OCI-LY1 (cell line): ENCODE data around the gene DCAF16.

ENCODE experiments used
- H2AFZ ChIP-seq: fragments of 200-600 bp; sonication (generic), shearing (Covaris generic); 2 replicates; pipeline ENCODE4 v1.6.0; 2014; ENCODE audit warnings: antibody characterized with exemption, mild to moderate bottlenecking, low read length
- H3F3A ChIP-seq: fragments of 200-600 bp; sonication (generic), shearing (Covaris generic); 2 replicates; pipeline ENCODE4 v1.6.0; 2014; ENCODE audit warnings: mild to moderate bottlenecking, antibody characterized with exemption, low read length, moderate library complexity; ENCODE audit not compliant: insufficient read depth
- H3K27ac ChIP-seq: fragments of 200-600 bp; sonication (generic); 2 replicates; pipeline ENCODE4 v1.5.1; 2014; ENCODE audit warnings: low read length, mixed run types, mild to moderate bottlenecking, low read depth; ENCODE audit not compliant: poor library complexity, severe bottlenecking
- H3K27me3 ChIP-seq: fragments of 200-600 bp; sonication (generic); 2 replicates; pipeline ENCODE4 v1.6.0; 2014; ENCODE audit warnings: antibody characterized with exemption, mild to moderate bottlenecking, low read length, moderate library complexity; ENCODE audit not compliant: insufficient read depth
- H3K36me3 ChIP-seq: fragments of 200-600 bp; sonication (generic); 2 replicates; pipeline ENCODE4 v1.6.1; 2014; ENCODE audit warnings: mild to moderate bottlenecking, antibody characterized with exemption, low read length, moderate library complexity, mixed read lengths; ENCODE audit not compliant: insufficient read depth
- H3K4me1 ChIP-seq: fragments of 200-600 bp; sonication (generic); 2 replicates; pipeline ENCODE4 v1.5.1; 2014; ENCODE audit warnings: mild to moderate bottlenecking, low read length, moderate library complexity; ENCODE audit not compliant: insufficient read depth, severe bottlenecking
- H3K4me2 ChIP-seq: fragments of 200-600 bp; sonication (generic), shearing (Covaris generic); 2 replicates; pipeline ENCODE4 v1.6.1; 2014; ENCODE audit warnings: low read length
- H3K4me3 ChIP-seq: fragments of 200-600 bp; sonication (generic); 2 replicates; pipeline ENCODE4 v1.5.1; 2014; ENCODE audit warnings: low read length, low read depth, mild to moderate bottlenecking, mixed read lengths; ENCODE audit not compliant: poor library complexity, severe bottlenecking
- H3K79me2 ChIP-seq: fragments of 200-600 bp; shearing (Covaris generic); 2 replicates; pipeline ENCODE4 v1.6.1; 2016; ENCODE audit warnings: mixed run types, low read length, mixed read lengths; ENCODE audit not compliant: insufficient read depth
- H3K9ac ChIP-seq: fragments of 200-600 bp; sonication (generic), shearing (Covaris generic); 2 replicates; pipeline ENCODE4 v1.6.1; 2014; ENCODE audit warnings: mild to moderate bottlenecking, low read length, mixed read lengths
- H3K9me2 ChIP-seq: fragments of 200-600 bp; sonication (generic), shearing (Covaris generic); 2 replicates; pipeline ENCODE4 v1.6.1; 2014; ENCODE audit warnings: low read depth, mild to moderate bottlenecking, low read length, mixed read lengths
- H3K9me3 ChIP-seq: fragments of 200-600 bp; shearing (Covaris generic); 2 replicates; pipeline ENCODE4 v1.6.1; 2014; ENCODE audit warnings: low read length, mixed read lengths
- H4K20me1 ChIP-seq: fragments of 200-600 bp; sonication (generic), shearing (Covaris generic); 2 replicates; pipeline ENCODE4 v1.6.0; 2016; ENCODE audit warnings: mild to moderate bottlenecking, low read length; ENCODE audit not compliant: insufficient read depth
- EZH2 ChIP-seq: fragments of 200-600 bp; sonication (generic), shearing (Covaris generic); IDR thresholded peaks from 2 replicates; pipeline ENCODE4 v1.8.0; 2017; ENCODE audit warnings: borderline replicate concordance, mixed run types, mild to moderate bottlenecking, antibody characterized with exemption, low read length, moderate library complexity, mixed read lengths
- TF ChIP-seq, protein P1 (sequence below): fragments of 200-600 bp; sonication (generic), shearing (Covaris generic); IDR thresholded peaks from 2 replicates; pipeline ENCODE4 v1.5.1; 2017; ENCODE audit warnings: mild to moderate bottlenecking, antibody characterized with exemption, low read length, moderate library complexity, mixed read lengths

DCAF16 gene

DNA sequence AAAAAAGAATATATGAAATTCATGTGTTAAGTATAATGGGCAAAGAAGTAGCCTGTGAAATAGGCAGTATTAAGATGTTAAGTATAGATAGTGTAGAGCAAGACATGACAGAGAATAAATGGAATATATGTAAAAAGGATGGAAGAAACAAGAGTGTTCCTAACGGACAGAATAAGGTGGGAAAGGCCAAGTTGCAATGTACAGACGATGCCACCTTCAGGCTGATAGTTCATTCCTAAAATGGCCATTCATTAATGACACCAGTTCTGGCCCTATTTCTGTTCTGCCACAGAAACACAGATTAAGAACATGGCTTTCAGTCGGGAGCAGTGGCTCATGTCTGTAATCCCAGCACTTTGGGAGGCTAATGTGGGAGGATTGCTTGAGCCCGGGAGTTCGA is 24.7 kb downstream of the DCAF16 start:
- Histone ChIP-seq H3K9ac (no peak overlapping the region), H3K4me3 (no peak overlapping the region), H3K9me2 (no peaks in the 10 kb centered on the region), H3K36me3 (no peaks in the 10 kb centered on the region), H3K79me2 (no peaks in the 10 kb centered on the region), H3F3A (no peaks in the 10 kb centered on the region), H2AFZ (no peak overlapping the region), H3K4me1 (no peaks in the 10 kb centered on the region), H3K27ac (no peak overlapping the region), H3K4me2 (no peak overlapping the region), H3K27me3 (no peaks in the 10 kb centered on the region), H3K9me3 (no peaks in the 10 kb centered on the region), H4K20me1 (no peaks in the 10 kb centered on the region)
- no peak for TF ChIP-seq EZH2
- TF ChIP-seq, protein P1, sequence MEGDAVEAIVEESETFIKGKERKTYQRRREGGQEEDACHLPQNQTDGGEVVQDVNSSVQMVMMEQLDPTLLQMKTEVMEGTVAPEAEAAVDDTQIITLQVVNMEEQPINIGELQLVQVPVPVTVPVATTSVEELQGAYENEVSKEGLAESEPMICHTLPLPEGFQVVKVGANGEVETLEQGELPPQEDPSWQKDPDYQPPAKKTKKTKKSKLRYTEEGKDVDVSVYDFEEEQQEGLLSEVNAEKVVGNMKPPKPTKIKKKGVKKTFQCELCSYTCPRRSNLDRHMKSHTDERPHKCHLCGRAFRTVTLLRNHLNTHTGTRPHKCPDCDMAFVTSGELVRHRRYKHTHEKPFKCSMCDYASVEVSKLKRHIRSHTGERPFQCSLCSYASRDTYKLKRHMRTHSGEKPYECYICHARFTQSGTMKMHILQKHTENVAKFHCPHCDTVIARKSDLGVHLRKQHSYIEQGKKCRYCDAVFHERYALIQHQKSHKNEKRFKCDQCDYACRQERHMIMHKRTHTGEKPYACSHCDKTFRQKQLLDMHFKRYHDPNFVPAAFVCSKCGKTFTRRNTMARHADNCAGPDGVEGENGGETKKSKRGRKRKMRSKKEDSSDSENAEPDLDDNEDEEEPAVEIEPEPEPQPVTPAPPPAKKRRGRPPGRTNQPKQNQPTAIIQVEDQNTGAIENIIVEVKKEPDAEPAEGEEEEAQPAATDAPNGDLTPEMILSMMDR, result no peak

DNA sequence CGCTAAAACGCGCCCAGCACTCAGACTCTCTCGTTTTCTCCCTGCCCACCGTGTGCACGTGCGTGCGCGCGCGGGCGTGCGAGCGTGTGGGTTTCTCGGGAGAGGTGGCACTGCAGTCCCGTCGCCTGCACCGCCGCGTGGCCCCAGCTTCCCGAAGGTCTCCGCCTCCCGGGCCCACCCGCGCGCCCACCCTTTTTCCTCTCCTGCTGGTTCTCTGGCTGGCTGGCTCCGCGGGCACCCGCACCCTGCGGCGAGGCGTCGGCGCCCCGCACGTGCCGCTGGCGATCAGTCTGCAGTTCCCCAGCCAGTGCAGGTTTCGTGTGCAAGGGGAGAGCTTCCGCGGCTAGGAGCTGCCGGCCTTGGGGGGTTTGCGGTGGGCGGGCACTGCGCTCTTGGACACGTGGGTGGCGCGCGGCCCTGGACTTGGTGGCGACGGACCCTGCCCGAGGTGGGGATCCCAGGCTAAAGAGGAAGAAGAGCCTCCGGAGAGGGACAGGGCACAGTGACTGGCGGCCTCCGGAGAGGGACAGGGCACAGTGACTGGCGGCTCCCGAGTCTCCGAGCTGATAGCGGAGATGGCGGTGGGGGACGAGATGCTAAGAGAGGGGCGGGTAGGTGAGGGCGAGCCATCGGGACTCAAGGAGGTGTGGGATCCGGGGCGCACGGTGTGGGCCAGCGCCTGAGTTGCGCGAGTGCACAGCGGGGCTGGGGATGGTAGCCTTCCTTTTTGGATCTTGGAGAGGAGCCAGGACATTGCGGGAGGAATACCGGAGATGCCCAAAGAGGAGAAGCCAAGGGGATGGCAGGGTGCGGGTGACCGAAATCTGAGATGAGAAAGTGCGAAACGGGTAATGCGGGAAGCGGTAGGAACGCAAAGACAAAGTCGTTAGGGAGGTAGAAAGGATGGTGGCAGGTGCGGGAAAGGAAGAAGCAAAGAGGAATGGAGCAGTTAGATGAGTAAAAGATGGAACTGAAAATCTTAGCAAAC is 29.0 kb downstream of the DCAF16 start, which contains the start of gene FAM184B:
TSS of gene FAM184B (minus strand) at position 322 of the 988 bp plus-strand sequence. CDS start 322 bp downstream, outside the sequence.
- Histone ChIP-seq H2AFZ (no peak within 1 kb of the TSS), H3K27me3 (no peaks in the 10 kb centered on the region), H3K36me3 (no peaks in the 10 kb centered on the region), H3K4me2 (no peak within 1 kb of the TSS), H3K27ac (no peak within 1 kb of the TSS), H3K79me2 (no peaks in the 10 kb centered on the region), H3K9me3 (no peaks in the 10 kb centered on the region), H3F3A (no peaks in the 10 kb centered on the region), H3K9me2 (no peaks in the 10 kb centered on the region), H3K9ac (no peak within 1 kb of the TSS), H3K4me3 (no peak within 1 kb of the TSS), H3K4me1 (no peaks in the 10 kb centered on the region), H4K20me1 (no peaks in the 10 kb centered on the region)
- TF ChIP-seq EZH2, result no peak
- TF ChIP-seq, protein P1, result no peak

DNA sequence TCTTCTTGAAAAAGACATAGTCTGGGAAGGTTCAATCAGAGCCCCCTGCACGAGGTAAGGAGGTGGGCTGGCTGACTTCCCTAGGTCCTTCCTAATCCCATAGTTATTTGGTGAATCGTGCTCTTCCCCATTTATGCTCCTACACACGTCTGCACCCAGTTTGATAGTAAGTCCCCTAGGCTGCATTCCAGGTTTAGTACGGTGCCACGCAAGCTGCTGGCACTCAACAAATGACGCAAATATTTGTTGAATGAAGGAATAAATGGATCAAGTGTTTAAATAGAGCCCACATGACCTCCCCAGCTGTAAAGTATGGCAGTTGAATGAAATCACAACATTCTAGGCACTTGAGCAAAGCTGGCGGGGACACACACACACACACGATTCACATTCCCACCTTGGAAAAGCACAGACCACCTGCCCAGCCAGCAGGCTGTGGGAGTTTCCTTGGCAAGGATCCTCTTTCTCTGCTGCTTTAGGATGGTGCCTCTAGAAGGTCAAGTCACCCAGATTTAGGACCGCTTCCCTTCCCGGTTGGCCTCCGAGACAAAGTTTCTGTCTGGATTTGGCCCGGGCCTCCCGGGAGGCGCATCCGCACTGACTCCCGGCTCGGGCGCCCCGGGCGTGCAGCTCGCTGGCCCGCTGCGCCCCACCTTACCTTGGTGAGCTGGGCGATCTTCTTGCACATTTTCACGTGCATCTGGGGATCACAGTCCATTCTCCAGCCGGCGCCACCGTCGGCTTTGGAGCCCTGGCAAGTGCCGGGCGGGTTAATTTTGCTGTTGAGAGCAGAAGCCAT is 29.9 kb downstream of the DCAF16 start:
- H3K36me3 ChIP-seq, result no peaks in the 10 kb centered on the region
- H3K4me1 ChIP-seq, result no peaks in the 10 kb centered on the region
- H3K27me3 ChIP-seq, result no peaks in the 10 kb centered on the region
- H3K4me2 ChIP-seq, result no peak overlapping the region
- no peaks in the 10 kb centered on the region for H3F3A ChIP-seq
- no peaks in the 10 kb centered on the region for H4K20me1 ChIP-seq
- no peak overlapping the region for H3K27ac ChIP-seq
- H2AFZ ChIP-seq, result no peak overlapping the region
- H3K9ac ChIP-seq, result no peak overlapping the region
- no peaks in the 10 kb centered on the region for H3K9me2 ChIP-seq
- no peaks in the 10 kb centered on the region for H3K9me3 ChIP-seq
- no peak overlapping the region for H3K4me3 ChIP-seq
- TF ChIP-seq, protein P1, result no peak
- TF ChIP-seq EZH2, result no peak
- H3K79me2 ChIP-seq, result no peaks in the 10 kb centered on the region
